Measurements from ENCODE around the gene PDE9A.

DNA sequence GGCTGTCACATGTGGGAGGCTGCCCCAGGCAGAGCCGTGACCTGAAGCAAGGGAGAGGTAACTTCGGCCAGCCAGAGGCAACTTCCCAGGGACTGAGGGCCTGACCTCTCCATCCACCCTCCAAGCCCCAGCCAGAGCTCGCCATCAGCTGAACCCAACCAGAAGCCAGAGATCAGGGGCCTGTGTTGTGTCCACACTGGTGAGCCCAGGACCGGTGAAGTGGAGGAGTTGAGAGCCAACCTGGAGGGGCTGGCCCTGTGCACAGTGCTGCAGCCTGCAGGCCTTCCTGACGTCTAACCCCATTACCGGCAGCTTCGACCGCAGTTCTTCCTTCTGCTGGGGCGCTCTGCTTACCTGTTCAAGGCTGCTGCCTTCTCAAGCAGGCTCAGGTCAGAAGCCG is 19.6 kb upstream of the PDE9A start:
- TF ChIP-seq POLR2AphosphoS5 (IDR thresholded peaks at IDR 0.05) = no peak
- TF ChIP-seq, protein P1, sequence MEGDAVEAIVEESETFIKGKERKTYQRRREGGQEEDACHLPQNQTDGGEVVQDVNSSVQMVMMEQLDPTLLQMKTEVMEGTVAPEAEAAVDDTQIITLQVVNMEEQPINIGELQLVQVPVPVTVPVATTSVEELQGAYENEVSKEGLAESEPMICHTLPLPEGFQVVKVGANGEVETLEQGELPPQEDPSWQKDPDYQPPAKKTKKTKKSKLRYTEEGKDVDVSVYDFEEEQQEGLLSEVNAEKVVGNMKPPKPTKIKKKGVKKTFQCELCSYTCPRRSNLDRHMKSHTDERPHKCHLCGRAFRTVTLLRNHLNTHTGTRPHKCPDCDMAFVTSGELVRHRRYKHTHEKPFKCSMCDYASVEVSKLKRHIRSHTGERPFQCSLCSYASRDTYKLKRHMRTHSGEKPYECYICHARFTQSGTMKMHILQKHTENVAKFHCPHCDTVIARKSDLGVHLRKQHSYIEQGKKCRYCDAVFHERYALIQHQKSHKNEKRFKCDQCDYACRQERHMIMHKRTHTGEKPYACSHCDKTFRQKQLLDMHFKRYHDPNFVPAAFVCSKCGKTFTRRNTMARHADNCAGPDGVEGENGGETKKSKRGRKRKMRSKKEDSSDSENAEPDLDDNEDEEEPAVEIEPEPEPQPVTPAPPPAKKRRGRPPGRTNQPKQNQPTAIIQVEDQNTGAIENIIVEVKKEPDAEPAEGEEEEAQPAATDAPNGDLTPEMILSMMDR (IDR thresholded peaks at IDR 0.05) = no peak
- TF ChIP-seq POLR2A (IDR thresholded peaks at IDR 0.05) = no peak
